Endothelial cell of umbilical vein (primary cell): ENCODE results near the gene TICAM1. TPM values are rescaled to one million over a fixed set of nuclear protein-coding genes. Genes with fewer than 3 reads are reported as not detected.

Experiments
- BruUV-seq: library from RNA; stranded (reverse); fragments of 400-500 nt; replicated peaks from 2 replicates; lab custom pipeline; 2021; lab: Mats Ljungman, UMichigan
- CTCF ChIA-PET: fragments of 300-600, 350-600 bp; sonication (Branson Sonifier 250); formaldehyde crosslinking; loops from one replicate; lab custom pipeline; 2021; ENCODE audit warnings: antibody characterized with exemption, inconsistent platforms; lab: Charles Lee
- POLR2A ChIA-PET: fragments of 300-600, 350-600 bp; sonication (Branson Sonifier 250); formaldehyde crosslinking; loops from one replicate; lab custom pipeline; 2021; ENCODE audit warnings: antibody characterized with exemption, inconsistent platforms; lab: Charles Lee
- DNase-seq: peaks from one replicate; pipeline ENCODE4 v3.0.0-alpha.2; 2011; ENCODE audit warnings: low read depth, low spot score
- FAIRE-seq: peaks from 2 replicates; lab custom pipeline; 2011; peaks lifted over from hg19 to GRCh38; lab: Jason Lieb, UNC
- H2AFZ ChIP-seq: 2 replicates; pipeline ENCODE4 v1.6.0; 2012; ENCODE audit warnings: low read depth, low read length, control low read depth, inconsistent platforms
- H3K27ac ChIP-seq: 2 replicates; pipeline ENCODE4 v1.5.1; 2011; ENCODE audit warnings: low read depth, mild to moderate bottlenecking, control low read depth, low read length, moderate library complexity; ENCODE audit not compliant: insufficient read depth
- H3K27me3 ChIP-seq, 2 experiments: 2 replicates each; pipeline versions ENCODE4 v1.6.0 to v1.6.1; 2011; ENCODE audit warnings: low read length in 2 of 2, mixed read lengths in 1 of 2; ENCODE audit not compliant: control insufficient read depth in 2 of 2, insufficient read depth in 2 of 2
- H3K36me3 ChIP-seq, 2 experiments: 2 replicates in 1 of 2; 3 replicates in 1 of 2; pipeline ENCODE4 v1.5.1; 2011; ENCODE audit warnings: low read length in 2 of 2, mild to moderate bottlenecking in 1 of 2, moderate library complexity in 1 of 2; ENCODE audit not compliant: control insufficient read depth in 2 of 2, insufficient read depth in 2 of 2; ENCODE audit errors: extremely low read depth in 1 of 2
- H3K4me1 ChIP-seq: 3 replicates; pipeline ENCODE4 v1.5.1; 2011; ENCODE audit warnings: mild to moderate bottlenecking, low read length; ENCODE audit not compliant: control insufficient read depth, insufficient read depth; ENCODE audit errors: extremely low read depth
- H3K4me2 ChIP-seq: 2 replicates; pipeline ENCODE4 v1.6.1; 2011; ENCODE audit warnings: low read length, control low read depth, mixed read lengths; ENCODE audit not compliant: insufficient read depth
- H3K4me3 ChIP-seq, 3 experiments: fragments of 200-600 bp in 1 of 3; sonication (generic), shearing (Covaris generic) in 1 of 3; replicated peaks in 1 of 3; 2 replicates each; pipeline ENCODE4 v1.5.1; 2011 to 2016; ENCODE audit warnings: control low read depth in 3 of 3, low read length in 3 of 3, mild to moderate bottlenecking in 2 of 3, inconsistent platforms in 1 of 3, low read depth in 1 of 3, moderate library complexity in 1 of 3; ENCODE audit not compliant: insufficient read depth in 1 of 3
- H3K79me2 ChIP-seq: 2 replicates; pipeline ENCODE4 v1.6.0; 2012; ENCODE audit warnings: low read length, inconsistent platforms; ENCODE audit not compliant: control insufficient read depth, insufficient read depth
- H3K9ac ChIP-seq: replicated peaks from 2 replicates; pipeline ENCODE3; 2011; ENCODE audit warnings: low read length, control low read depth; ENCODE audit not compliant: insufficient read depth; ENCODE audit errors: extremely low read depth
- H3K9me1 ChIP-seq: replicated peaks from 3 replicates; pipeline ENCODE4 v1.6.0; 2011; ENCODE audit warnings: mild to moderate bottlenecking, low read length; ENCODE audit not compliant: control insufficient read depth, insufficient read depth; ENCODE audit errors: extremely low read depth
- H3K9me3 ChIP-seq: replicated peaks from 2 replicates; pipeline ENCODE4 v1.5.1; 2012; ENCODE audit warnings: low read length, inconsistent platforms; ENCODE audit not compliant: control insufficient read depth, insufficient read depth
- H4K20me1 ChIP-seq: replicated peaks from 2 replicates; pipeline ENCODE3; 2011; ENCODE audit warnings: mild to moderate bottlenecking, low read length; ENCODE audit not compliant: control insufficient read depth, insufficient read depth; ENCODE audit errors: extremely low read depth
- EZH2 ChIP-seq: IDR thresholded peaks from 2 replicates; pipeline ENCODE4 v1.6.1; 2012; ENCODE audit warnings: borderline replicate concordance, low read depth, mild to moderate bottlenecking, moderate library complexity, low read length, inconsistent platforms; ENCODE audit not compliant: severe bottlenecking
- FOS ChIP-seq: IDR thresholded peaks from 2 replicates; pipeline ENCODE4 v1.6.1; 2011; ENCODE audit warnings: mild to moderate bottlenecking, low read length, moderate library complexity, borderline replicate concordance; ENCODE audit not compliant: insufficient read depth
- GATA2 ChIP-seq: IDR thresholded peaks from 2 replicates; pipeline ENCODE4 v1.7.0; 2011; ENCODE audit warnings: low read depth, mild to moderate bottlenecking, moderate library complexity, mixed read lengths, low read length; ENCODE audit not compliant: insufficient read length, insufficient read depth
- JUN ChIP-seq: IDR thresholded peaks from 2 replicates; pipeline ENCODE4 v1.6.1; 2011; ENCODE audit warnings: borderline replicate concordance, low read depth; ENCODE audit not compliant: insufficient read length, insufficient read depth
- MYC ChIP-seq: IDR thresholded peaks from one replicate; pipeline ENCODE4 v1.6.1; 2011; ENCODE audit warnings: mild to moderate bottlenecking, low read depth, low read length
- POLR2A ChIP-seq: IDR thresholded peaks from 2 replicates; pipeline ENCODE4 v1.6.1; 2012; ENCODE audit warnings: low read depth, mild to moderate bottlenecking, control low read depth, low read length
- POLR2AphosphoS5 ChIP-seq: IDR thresholded peaks from 2 replicates; pipeline ENCODE4 v1.6.1; 2012; ENCODE audit warnings: low read depth, mild to moderate bottlenecking, control low read depth, low read length, moderate library complexity; ENCODE audit not compliant: insufficient read depth
- dilution Hi-C: fragments of 300-500 bp; cut with MboI; formaldehyde crosslinking; loops from one replicate; pipeline ENCODE4 v1.15.0; 2019; ENCODE audit warnings: low sequenced_read_pairs; ENCODE audit not compliant: extremely low pct_ligation_motif_present
- intact Hi-C: fragments of 100-400 bp; cut with micrococcal nuclease; formaldehyde crosslinking; loops from one replicate; pipeline ENCODE4 v1.10.0; 2022
- polyA plus RNA-seq, 4 experiments: library from polyadenylated mRNA; depleted of rRNA in 3 of 4; stranded (reverse) in 3 of 4; unstranded in 1 of 4; fragments of >200 nt; gene quantifications; 2 replicates each; pipeline versions ENCODE4 v1.2.1 to v1.2.3, GENCODE V29; 2011 to 2012; ENCODE audit warnings: missing spikeins in 1 of 4
- total RNA-seq: library from RNA; stranded (reverse); gene quantifications from 2 replicates; pipeline ENCODE4 v1.2.3, GENCODE V29; 2021
- TF ChIP-seq, protein P1 (sequence below): IDR thresholded peaks from 2 replicates; pipeline ENCODE4 v1.6.1; 2011; ENCODE audit not compliant: insufficient read depth, insufficient read length
- TF ChIP-seq, protein P2 (sequence below), 2 donors: IDR thresholded peaks; 1 replicate in 1 of 2; 2 replicates in 1 of 2; pipeline ENCODE4 v1.5.1; 2011; ENCODE audit warnings: low read length in 2 of 2, mild to moderate bottlenecking in 2 of 2, moderate library complexity in 2 of 2, control low read depth in 1 of 2, inconsistent platforms in 1 of 2, low read depth in 1 of 2; ENCODE audit not compliant: insufficient read depth in 1 of 2; ENCODE audit errors: extremely low read depth in 1 of 2

The TICAM1 gene
- total and polyA plus RNA-seq, 2 donors (not counting 3 experiments of a cell fraction or from before 2014, with no cell fraction given) = 4.8 to 17.6 TPM

GRCh38 chr19:4800591-4801081 lies 30.9 kb downstream of the TICAM1 start:
- dilution Hi-C loops (no loop called here), intact Hi-C loops (no loop called here)
- no TSS peak for BruUV-seq

More at GRCh38 chr19:4800591-4801081, 30.9 kb downstream of the TICAM1 start:
- TF ChIP-seq, protein P1, sequence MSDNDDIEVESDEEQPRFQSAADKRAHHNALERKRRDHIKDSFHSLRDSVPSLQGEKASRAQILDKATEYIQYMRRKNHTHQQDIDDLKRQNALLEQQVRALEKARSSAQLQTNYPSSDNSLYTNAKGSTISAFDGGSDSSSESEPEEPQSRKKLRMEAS = no peak
- TF ChIP-seq FOS (no peak), POLR2A (no peak), GATA2 (no peak), JUN (no peak), MYC (no peak), POLR2AphosphoS5 (no peak), EZH2 (no peak)
- TF ChIP-seq, protein P2, sequence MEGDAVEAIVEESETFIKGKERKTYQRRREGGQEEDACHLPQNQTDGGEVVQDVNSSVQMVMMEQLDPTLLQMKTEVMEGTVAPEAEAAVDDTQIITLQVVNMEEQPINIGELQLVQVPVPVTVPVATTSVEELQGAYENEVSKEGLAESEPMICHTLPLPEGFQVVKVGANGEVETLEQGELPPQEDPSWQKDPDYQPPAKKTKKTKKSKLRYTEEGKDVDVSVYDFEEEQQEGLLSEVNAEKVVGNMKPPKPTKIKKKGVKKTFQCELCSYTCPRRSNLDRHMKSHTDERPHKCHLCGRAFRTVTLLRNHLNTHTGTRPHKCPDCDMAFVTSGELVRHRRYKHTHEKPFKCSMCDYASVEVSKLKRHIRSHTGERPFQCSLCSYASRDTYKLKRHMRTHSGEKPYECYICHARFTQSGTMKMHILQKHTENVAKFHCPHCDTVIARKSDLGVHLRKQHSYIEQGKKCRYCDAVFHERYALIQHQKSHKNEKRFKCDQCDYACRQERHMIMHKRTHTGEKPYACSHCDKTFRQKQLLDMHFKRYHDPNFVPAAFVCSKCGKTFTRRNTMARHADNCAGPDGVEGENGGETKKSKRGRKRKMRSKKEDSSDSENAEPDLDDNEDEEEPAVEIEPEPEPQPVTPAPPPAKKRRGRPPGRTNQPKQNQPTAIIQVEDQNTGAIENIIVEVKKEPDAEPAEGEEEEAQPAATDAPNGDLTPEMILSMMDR (IDR thresholded peaks at IDR 0.05; ENCODE audit: extremely low read depth in 1 of 2, insufficient read depth in 1 of 2, low read depth in 1 of 2, low read length in 2 of 2) = no peak
- Histone ChIP-seq H3K27ac (no peak overlapping the region), H3K4me2 (no peak overlapping the region), H3K9me1 (no peaks in the 10 kb centered on the region), H3K9ac (no peak overlapping the region), H3K36me3 (peaks cover 2% of the 10 kb centered on the region in 2 experiments), H4K20me1 (no peaks in the 10 kb centered on the region), H3K79me2 (peaks cover 10% of the 10 kb centered on the region), H3K27me3 (no peaks in the 10 kb centered on the region), H3K9me3 (no peaks in the 10 kb centered on the region), H2AFZ (no peak overlapping the region), H3K4me1 (no peaks in the 10 kb centered on the region), H3K4me3 (no peak overlapping the region)
- FAIRE-seq = no peak
- DNase-seq = no peak
- POLR2A ChIA-PET = no interaction called here
- CTCF ChIA-PET = interaction anchor here (0.9 to 3.2 kb wide), 2 partner anchors 9 to 51 kb away, joined by 4 to 15 read pairs; partner anchors contain the start of gene FEM1A
